Activated T-helper 1 cell treated with anti-CD3 and anti-CD28 coated beads, Interleukin-12 subunit alpha, Interleukin-12 subunit beta, Interleukin-2, Interleukin-4 antibody, amounts not matched to agents 30 ng/mL and 10 ng/mL and 1 ng/mL, durations not matched to agents 14 hours and 24 hours and 36 hours (primary cell): ENCODE results near the gene NKD2. TPM values are rescaled to one million over a fixed set of nuclear protein-coding genes. Genes with fewer than 3 reads are reported as not detected.
"Not testable (repeated sequence)": the region's sequence is repeated elsewhere in the genome, so short reads cannot be mapped to it uniquely, and the experiment has no call there.

ENCODE experiments used
- DNase-seq: peaks from one replicate; pipeline ENCODE4 v3.0.0; 2021; ENCODE audit warnings: low spot score
- H3K27ac Mint-ChIP-seq: one replicate; pipeline ENCODE4 v1.8.0; 2021; ENCODE audit warnings: mild to moderate bottlenecking, mixed read lengths
- H3K27me3 Mint-ChIP-seq: one replicate; pipeline ENCODE4 v1.8.0; 2022; ENCODE audit warnings: mild to moderate bottlenecking, moderate library complexity, mixed read lengths; ENCODE audit not compliant: insufficient read depth
- H3K36me3 Mint-ChIP-seq: one replicate; pipeline ENCODE4 v1.8.0; 2021; ENCODE audit warnings: low read depth, mixed read lengths
- H3K4me1 Mint-ChIP-seq: one replicate; pipeline ENCODE4 v1.8.0; 2021; ENCODE audit warnings: low read depth, mixed read lengths
- H3K4me3 Mint-ChIP-seq: one replicate; pipeline ENCODE4 v1.8.0; 2021; ENCODE audit warnings: mild to moderate bottlenecking, moderate library complexity, mixed read lengths
- H3K9me3 Mint-ChIP-seq: one replicate; pipeline ENCODE4 v1.8.0; 2021; ENCODE audit warnings: mixed read lengths
- intact Hi-C: fragments of 100-400 bp; cut with micrococcal nuclease; formaldehyde crosslinking; loops from one replicate; pipeline ENCODE4 v1.15.1; 2024
- total RNA-seq: library from RNA; stranded (reverse); gene quantifications from 2 replicates; pipeline ENCODE4 v1.2.3, GENCODE V29; 2022

Gene NKD2
- total RNA-seq, 1 donor from 2014 or later: 2.9 TPM

DNA sequence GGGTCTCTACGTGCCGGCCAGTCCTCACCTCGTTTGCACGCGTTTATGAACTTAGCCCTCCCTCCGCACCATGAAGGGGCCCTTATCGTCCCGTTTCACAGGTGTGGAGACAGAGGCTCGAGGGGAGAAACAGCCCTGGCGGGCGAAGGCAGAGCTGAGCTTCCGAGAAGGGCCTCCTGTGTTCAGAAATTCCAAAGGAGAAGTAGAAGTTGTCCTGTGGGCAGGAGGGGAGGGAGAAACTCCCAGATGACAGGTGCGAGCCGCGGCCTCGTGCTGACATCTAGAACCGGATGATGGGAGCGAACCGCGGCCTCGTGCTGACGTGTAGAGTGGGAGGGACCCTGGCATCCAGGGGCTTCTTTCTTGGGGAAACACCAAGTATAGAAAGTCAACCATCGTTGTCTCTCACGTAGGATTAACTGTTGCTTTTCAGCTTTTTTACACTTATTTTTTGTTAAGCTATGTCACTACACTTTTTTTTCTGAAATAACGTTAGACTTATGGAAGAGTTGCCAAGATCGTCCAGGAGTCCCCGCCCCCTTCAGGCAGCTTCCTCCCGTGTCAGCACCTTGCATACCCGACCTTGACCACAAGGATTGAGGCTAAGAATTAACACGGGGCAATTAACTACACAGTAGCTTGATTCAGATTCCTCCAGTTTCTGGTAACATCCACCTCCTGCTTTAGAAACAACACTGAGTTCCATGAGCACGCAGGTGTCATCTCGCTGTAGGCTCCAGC, 42.8 kb upstream of the NKD2 start:
- H3K27ac Mint-ChIP-seq: no peak overlapping the region
- intact Hi-C loops: no loop called here
- no peaks in the 10 kb centered on the region for H3K9me3 Mint-ChIP-seq
- H3K27me3 Mint-ChIP-seq: peaks cover 15% of the 10 kb centered on the region
- no peak for DNase-seq
- no peak overlapping the region for H3K4me3 Mint-ChIP-seq
- H3K4me1 Mint-ChIP-seq: peaks cover 49% of the 10 kb centered on the region
- H3K36me3 Mint-ChIP-seq: no peaks in the 10 kb centered on the region

DNA sequence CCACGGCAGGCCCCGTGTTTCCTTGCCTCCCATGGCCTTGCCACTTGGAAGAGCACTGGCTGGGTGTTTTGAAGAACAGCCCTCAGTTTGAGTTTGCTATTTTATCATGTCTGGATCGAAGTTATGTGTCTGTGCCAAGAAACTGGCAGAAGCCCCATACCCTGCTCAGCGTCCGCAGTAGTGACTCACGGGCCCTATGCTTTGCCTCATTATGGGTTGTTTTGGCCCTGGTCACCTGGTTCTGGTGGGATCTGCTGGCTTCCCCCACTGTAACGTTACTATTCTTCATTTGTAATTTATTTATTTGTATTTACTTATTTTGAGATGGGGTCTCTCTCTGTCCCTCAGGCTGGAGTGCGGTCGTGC, 42.3 kb upstream of the NKD2 start:
- Mint-ChIP-seq H3K9me3 (no peaks in the 10 kb centered on the region), H3K36me3 (no peaks in the 10 kb centered on the region), H3K4me3 (no peak overlapping the region), H3K27ac (no peak overlapping the region), H3K4me1 (peaks cover 49% of the 10 kb centered on the region), H3K27me3 (peaks cover 19% of the 10 kb centered on the region)
- no peak for DNase-seq
- intact Hi-C loops: no loop called here

DNA sequence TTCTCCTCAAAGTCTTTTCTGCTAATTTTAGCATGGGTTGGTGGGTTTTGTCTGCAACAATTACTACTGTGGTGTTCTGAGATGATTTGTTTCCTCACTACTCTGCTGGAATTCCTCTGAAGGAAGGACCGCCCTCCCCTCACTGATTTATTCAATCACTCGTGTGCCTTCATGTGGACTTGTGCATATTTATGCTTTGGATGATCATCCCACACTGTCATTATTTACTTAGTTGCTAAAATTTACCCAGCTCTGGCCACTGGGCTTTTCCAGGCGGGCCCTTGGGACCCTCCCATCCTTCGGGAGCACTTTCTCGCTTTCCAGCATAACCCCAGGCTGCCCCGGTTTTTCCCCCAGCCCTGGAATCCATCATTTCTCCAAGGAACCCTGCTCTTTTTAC, 41.7 kb upstream of the NKD2 start:
- peaks cover 3% of the 10 kb centered on the region for H3K36me3 Mint-ChIP-seq
- peaks cover 49% of the 10 kb centered on the region for H3K4me1 Mint-ChIP-seq
- no peak overlapping the region for H3K27ac Mint-ChIP-seq
- intact Hi-C loops: no loop called here
- no peak overlapping the region for H3K4me3 Mint-ChIP-seq
- peaks cover 25% of the 10 kb centered on the region for H3K27me3 Mint-ChIP-seq
- H3K9me3 Mint-ChIP-seq: no peaks in the 10 kb centered on the region
- DNase-seq: no peak

DNA sequence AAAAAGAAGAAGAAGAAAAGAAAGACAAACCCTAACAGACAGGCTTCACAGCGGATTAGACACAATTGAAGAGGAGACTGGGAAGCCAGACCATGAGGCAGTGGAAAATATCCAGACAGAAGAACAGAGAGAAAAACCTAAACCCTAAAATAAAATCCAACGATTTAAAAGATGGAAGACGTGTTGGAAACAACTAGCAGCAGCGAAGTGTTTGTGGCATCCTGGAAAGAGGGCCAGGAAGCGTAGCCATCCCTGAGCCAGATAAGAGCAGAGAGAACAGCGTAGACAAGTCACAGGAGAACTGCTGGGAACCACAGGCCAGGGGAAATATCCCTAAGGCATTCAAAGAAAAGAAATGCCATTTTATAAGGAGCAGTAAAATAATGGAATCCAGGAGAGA, 39.7 kb upstream of the NKD2 start:
- intact Hi-C loops: no loop called here
- peaks cover 3% of the 10 kb centered on the region for H3K36me3 Mint-ChIP-seq
- H3K4me1 Mint-ChIP-seq: peaks cover 40% of the 10 kb centered on the region
- no peak overlapping the region for H3K27ac Mint-ChIP-seq
- no peaks in the 10 kb centered on the region for H3K9me3 Mint-ChIP-seq
- peaks cover 30% of the 10 kb centered on the region for H3K27me3 Mint-ChIP-seq
- DNase-seq: no peak
- peak overlapping the region; percentile 9 for H3K4me3 Mint-ChIP-seq

DNA sequence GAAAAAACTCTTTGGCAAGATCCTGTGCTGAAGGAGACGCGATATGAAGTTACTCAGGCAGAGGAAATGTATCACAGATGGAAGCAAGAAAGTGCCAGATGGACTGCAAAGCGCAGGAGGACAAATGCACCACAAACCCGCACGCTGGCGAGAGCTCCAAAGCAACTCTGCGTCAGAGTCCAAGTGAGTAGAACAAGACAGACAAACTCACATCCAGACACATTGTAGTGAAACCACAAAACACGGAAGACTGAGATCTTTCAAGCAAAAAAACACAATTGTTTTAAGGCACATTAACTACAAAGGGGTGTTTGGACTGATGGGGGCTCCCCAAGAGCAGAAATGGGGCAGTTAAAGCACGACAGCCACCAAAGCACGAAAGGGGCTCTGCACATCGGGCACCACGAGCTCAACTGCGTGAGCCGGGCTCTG, 39.2 kb upstream of the NKD2 start:
- intact Hi-C loops: no loop called here
- peaks cover 3% of the 10 kb centered on the region for H3K36me3 Mint-ChIP-seq
- no peak for DNase-seq
- peak overlapping the region; percentile 7 for H3K4me3 Mint-ChIP-seq
- peaks cover 30% of the 10 kb centered on the region for H3K27me3 Mint-ChIP-seq
- H3K4me1 Mint-ChIP-seq: peaks cover 35% of the 10 kb centered on the region
- no peaks in the 10 kb centered on the region for H3K9me3 Mint-ChIP-seq
- no peak overlapping the region for H3K27ac Mint-ChIP-seq

DNA sequence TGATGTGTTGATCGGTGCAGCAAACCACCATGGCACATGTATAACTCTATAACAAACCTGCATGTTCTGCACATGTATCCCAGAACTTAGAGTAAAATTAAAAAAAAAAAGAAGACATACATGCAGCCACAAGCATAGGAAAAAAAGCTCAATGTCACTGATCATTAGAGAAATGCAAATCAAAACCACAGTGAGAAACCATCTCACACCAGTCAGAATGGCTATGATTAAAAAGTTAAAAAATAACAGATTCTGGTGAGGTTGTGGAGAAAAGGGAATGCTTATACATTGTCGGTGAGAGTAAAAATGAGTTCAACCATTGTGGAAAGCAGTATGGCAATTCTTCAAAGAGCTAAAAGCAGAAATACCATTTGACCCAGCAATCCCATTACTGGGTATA, 36.0 kb upstream of the NKD2 start:
- H3K27ac Mint-ChIP-seq, H3K9me3 Mint-ChIP-seq, DNase-seq, intact Hi-C loops, H3K36me3 Mint-ChIP-seq, H3K4me3 Mint-ChIP-seq: not testable (repeated sequence)
- Mint-ChIP-seq H3K4me1 (peaks cover 22% of the 10 kb centered on the region), H3K27me3 (peaks cover 30% of the 10 kb centered on the region)

DNA sequence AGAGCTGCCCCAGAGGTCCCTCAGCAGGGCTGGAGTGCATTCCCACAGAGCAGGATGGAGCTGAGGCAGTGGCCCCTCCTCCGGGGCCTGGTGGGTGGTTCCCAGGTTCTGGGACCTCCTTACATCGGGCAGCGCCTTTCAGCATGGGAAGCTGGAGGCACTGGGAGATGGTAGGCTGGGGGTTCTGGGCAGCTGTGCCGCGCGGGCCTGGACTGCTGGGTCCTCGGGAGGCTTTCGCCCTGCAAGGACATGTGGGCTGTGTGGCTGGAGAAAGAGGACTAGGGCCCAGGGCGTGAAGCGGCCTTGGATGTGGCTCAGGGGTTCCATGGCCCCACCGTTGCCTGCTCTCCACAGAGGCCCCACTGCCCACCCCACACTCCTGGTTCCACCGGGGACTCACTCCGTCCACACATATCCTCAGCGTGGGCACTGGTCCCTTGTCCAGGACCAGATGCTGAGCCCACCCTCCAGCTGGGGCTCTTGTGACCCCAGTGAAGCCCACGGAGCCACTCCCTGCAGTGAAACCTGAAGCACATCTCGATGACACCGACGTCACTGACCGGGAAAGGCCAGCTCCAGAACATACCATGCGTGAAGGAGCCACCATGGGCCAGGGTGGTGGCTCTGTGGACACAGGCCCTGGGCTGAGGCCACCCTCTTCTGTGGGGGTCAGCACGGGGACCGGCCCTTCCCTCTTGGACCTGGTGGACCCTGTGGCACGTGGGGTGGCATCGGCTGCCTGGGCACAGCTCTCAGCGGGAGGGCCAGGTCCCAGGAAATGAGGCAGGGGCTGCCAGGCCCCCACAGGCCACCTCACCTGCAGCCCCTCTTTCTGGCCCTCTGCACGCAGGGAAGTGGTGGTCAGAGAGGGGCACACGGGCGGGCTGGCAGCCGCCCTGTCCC, 31.5 kb upstream of the NKD2 start:
- Mint-ChIP-seq H3K27me3 (peaks cover 3% of the 10 kb centered on the region), H3K36me3 (no peaks in the 10 kb centered on the region), H3K9me3 (no peaks in the 10 kb centered on the region), H3K4me1 (peaks cover 13% of the 10 kb centered on the region), H3K4me3 (no peak overlapping the region), H3K27ac (no peak overlapping the region)
- intact Hi-C loops: no loop called here
- DNase-seq: no peak

DNA sequence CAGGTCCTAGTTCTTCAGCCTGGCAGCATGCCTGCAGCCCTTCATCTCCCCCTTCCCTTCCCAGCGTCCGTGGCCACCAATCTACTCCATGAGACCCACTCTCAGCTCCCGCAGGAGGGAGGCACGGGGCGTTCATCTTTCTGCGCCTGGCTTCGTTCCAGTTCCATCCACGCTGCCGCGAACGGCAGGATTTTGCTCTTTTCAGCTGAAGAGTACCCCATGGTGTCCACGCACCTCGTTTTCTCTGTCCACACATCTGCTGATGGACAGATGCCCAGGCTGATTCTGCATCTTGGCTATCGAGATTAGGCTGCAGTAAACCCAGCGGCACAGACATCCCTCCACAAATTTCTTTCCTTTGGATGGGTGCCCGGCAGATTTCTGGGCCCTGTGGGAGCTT, 30.5 kb upstream of the NKD2 start:
- Mint-ChIP-seq H3K4me3 (no peak overlapping the region), H3K4me1 (peaks cover 13% of the 10 kb centered on the region), H3K36me3 (no peaks in the 10 kb centered on the region), H3K27ac (no peak overlapping the region), H3K27me3 (no peaks in the 10 kb centered on the region), H3K9me3 (no peaks in the 10 kb centered on the region)
- intact Hi-C loops: no loop called here
- DNase-seq: no peak

DNA sequence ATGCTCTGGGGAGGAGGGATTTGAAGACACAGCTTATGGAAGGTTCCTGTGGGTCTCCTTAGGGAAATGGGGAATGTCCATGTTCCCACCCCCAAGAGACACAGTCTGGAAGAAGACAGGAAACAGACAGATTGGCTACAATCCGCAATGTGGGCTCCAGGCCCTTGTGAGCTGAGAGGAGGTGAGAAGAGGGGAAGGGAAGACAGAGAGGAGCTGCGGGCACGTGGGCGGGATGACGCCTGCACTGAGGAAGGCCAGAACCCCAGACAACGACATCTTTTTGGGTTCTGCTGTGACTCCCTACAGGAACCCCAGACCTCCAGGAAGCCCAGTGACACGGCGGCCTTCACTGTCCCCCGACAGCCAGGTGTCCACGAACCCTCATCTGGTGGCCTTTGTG, 29.9 kb upstream of the NKD2 start:
- H3K27me3 Mint-ChIP-seq: no peaks in the 10 kb centered on the region
- H3K36me3 Mint-ChIP-seq: no peaks in the 10 kb centered on the region
- H3K4me1 Mint-ChIP-seq: peaks cover 18% of the 10 kb centered on the region
- no peak for DNase-seq
- no peak overlapping the region for H3K4me3 Mint-ChIP-seq
- intact Hi-C loops: no loop called here
- peak overlapping the region; percentile 31 for H3K27ac Mint-ChIP-seq
- no peaks in the 10 kb centered on the region for H3K9me3 Mint-ChIP-seq

DNA sequence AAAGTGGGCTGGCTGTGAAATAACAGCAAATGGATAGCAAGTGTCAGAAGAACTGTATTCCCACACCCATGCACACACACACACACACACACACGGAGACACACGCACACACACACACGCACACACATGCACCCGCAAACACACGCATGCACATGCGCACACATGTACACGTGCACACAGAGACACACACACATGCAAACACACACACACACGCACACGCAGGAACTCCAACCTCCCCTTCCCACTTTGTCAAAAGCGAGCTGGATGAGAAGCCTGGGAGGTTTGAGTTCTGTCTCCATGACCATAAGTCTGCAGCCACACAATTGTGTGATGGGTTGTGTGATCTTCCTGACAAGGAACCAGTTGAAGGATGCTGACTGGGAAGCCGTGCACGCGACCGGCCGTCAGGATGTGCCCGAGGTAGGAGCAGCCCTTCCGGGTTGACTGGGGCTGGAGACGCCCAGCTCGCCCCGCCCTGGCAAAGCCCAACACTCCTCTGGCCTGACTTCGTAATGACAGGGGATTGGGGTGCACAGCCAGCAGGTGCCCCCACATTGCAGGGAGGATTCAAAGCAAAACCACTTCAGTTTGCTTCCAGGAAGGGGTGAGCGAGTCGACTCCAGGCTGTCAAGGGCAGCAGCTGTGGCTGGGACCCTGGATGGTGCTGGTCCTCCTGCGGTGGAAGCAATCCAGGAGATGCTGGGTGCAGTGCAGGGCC, 29.3 kb upstream of the NKD2 start:
- Mint-ChIP-seq H3K4me1 (peaks cover 24% of the 10 kb centered on the region), H3K4me3 (no peak overlapping the region), H3K36me3 (peaks cover 2% of the 10 kb centered on the region), H3K9me3 (no peaks in the 10 kb centered on the region), H3K27me3 (peaks cover 3% of the 10 kb centered on the region), H3K27ac (no peak overlapping the region)
- no peak for DNase-seq
- intact Hi-C loops: no loop called here

DNA sequence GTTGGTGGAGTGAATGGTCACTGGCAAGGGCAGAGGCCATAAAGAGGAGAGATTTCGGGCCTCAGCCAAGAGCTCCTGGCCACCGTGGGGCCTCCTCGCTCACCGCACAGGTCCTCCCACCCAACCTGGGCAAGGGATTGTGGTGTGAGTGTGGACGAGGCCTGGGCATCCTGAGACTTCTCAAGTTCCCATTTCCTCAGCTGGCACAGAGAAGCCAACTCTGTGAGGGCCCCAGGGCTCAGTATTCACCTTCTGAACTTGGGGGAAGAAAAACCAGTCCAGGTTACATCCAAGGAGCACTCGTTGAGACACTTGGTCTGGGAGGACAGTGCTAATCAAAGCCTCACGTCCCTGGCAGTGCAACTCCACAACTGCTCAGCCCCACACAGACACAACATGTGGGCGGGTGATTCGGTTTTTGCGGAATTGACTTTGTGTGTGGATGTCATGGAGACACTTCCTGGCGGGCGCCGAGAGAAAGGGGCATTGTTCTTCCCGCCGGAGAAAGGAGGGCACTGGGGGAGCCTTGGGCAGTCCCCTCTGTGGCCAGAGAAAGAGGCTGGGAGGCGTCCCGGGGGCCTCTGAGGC, 28.5 kb upstream of the NKD2 start:
- peaks cover 30% of the 10 kb centered on the region for H3K4me1 Mint-ChIP-seq
- peaks cover 5% of the 10 kb centered on the region for H3K9me3 Mint-ChIP-seq
- peaks cover 4% of the 10 kb centered on the region for H3K27me3 Mint-ChIP-seq
- no peak overlapping the region for H3K27ac Mint-ChIP-seq
- H3K4me3 Mint-ChIP-seq: no peak overlapping the region
- peaks cover 6% of the 10 kb centered on the region for H3K36me3 Mint-ChIP-seq
- no peak for DNase-seq
- intact Hi-C loops: no loop called here

DNA sequence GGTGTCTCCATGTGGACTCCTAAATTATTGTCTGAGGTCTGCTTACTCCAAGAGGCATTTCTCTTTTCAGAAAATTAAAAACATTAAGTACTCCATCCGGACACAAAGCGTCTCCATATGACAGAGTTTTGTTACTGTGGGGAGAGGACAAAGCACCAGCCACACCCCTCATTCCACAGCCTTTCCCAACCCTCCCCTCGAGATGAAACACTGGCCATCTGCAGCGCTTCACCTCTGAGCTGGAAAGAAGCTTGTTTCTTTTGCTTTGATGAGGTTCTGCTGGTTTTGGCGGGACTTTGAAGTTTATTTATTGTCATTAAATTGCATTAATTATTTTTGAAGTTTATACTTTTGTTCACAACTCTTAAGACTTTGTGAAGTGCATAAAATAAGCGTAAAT, 27.6 kb upstream of the NKD2 start:
- DNase-seq: no peak
- peaks cover 30% of the 10 kb centered on the region for H3K4me1 Mint-ChIP-seq
- H3K4me3 Mint-ChIP-seq: no peak overlapping the region
- intact Hi-C loops: no loop called here
- H3K27ac Mint-ChIP-seq: no peak overlapping the region
- peaks cover 4% of the 10 kb centered on the region for H3K27me3 Mint-ChIP-seq
- peaks cover 5% of the 10 kb centered on the region for H3K9me3 Mint-ChIP-seq
- peaks cover 6% of the 10 kb centered on the region for H3K36me3 Mint-ChIP-seq
